ENCODE data around the gene ATRIP. TPM values are rescaled to one million over a fixed set of nuclear protein-coding genes. Genes with fewer than 3 reads are reported as not detected.

The ATRIP gene
- total and polyA plus RNA-seq, 2 experiments from 2014 or later = 4.2 to 8.4 TPM

- peaks cover 6% of the 10 kb centered on the region for H3K36me3 ChIP-seq (ENCODE audit: low read depth)
- H3K9ac ChIP-seq = no peak overlapping the region
- no peaks in the 10 kb centered on the region for H3F3A ChIP-seq (ENCODE audit: insufficient read depth)
- H3K27ac ChIP-seq = no peak overlapping the region
- no peaks in the 10 kb centered on the region for H3K27me3 ChIP-seq (replicated peaks; ENCODE audit: insufficient read depth)
- no peak overlapping the region for H2AFZ ChIP-seq
- no peaks in the 10 kb centered on the region for H3K9me2 ChIP-seq (ENCODE audit: insufficient read depth)
- H3K9me3 ChIP-seq (ENCODE audit: low read depth) = no peaks in the 10 kb centered on the region
- in situ Hi-C loops (cut with MboI) = no loop called here
- DNase-seq = no peak
- H3K79me2 ChIP-seq (ENCODE audit: insufficient read depth) = no peaks in the 10 kb centered on the region
- no peaks in the 10 kb centered on the region for H3K4me1 ChIP-seq (ENCODE audit: insufficient read depth)
- no peak overlapping the region for H3K4me3 ChIP-seq
- no peaks in the 10 kb centered on the region for H4K20me1 ChIP-seq (ENCODE audit: insufficient read depth)
- H3K4me2 ChIP-seq (ENCODE audit: unreplicated experiment) = no peak overlapping the region
- WGBS, 2 experiments (ENCODE audit: low coverage in 1 of 2, low lambda C conversion rate in 2 of 2, missing lambda C conversion rate in 2 of 2) = 86% methylated on average over 7 of the region's 7 CpGs
- no peak for TF ChIP-seq EZH2 (IDR thresholded peaks at IDR 0.05; ENCODE audit: insufficient read depth, poor library complexity, severe bottlenecking)
- no peak for TF ChIP-seq EZH2phosphoT487 (IDR thresholded peaks at IDR 0.05; ENCODE audit: insufficient read depth, low read depth)
Measured at GRCh38 chr3:48492461-48493202, 46.1 kb downstream of the ATRIP start.

GRCh38 chr3:48493203-48493501, 46.6 kb downstream of the ATRIP start:
- TF ChIP-seq EZH2 (IDR thresholded peaks at IDR 0.05; ENCODE audit: insufficient read depth, poor library complexity, severe bottlenecking) (no peak), EZH2phosphoT487 (IDR thresholded peaks at IDR 0.05; ENCODE audit: insufficient read depth, low read depth) (no peak)
- H3K27me3 ChIP-seq (replicated peaks; ENCODE audit: insufficient read depth) = no peaks in the 10 kb centered on the region
- H4K20me1 ChIP-seq (ENCODE audit: insufficient read depth) = no peaks in the 10 kb centered on the region
- H3F3A ChIP-seq (ENCODE audit: insufficient read depth) = no peaks in the 10 kb centered on the region
- no peak overlapping the region for H3K9ac ChIP-seq
- no peak overlapping the region for H3K4me3 ChIP-seq
- no peak for DNase-seq
- H3K4me2 ChIP-seq (ENCODE audit: unreplicated experiment) = no peak overlapping the region
- H3K27ac ChIP-seq = no peak overlapping the region
- peaks cover 6% of the 10 kb centered on the region for H3K36me3 ChIP-seq (ENCODE audit: low read depth)
- H3K9me2 ChIP-seq (ENCODE audit: insufficient read depth) = no peaks in the 10 kb centered on the region
- in situ Hi-C loops (cut with MboI) = no loop called here
- H2AFZ ChIP-seq = no peak overlapping the region
- H3K9me3 ChIP-seq (ENCODE audit: low read depth) = no peaks in the 10 kb centered on the region
- H3K4me1 ChIP-seq (ENCODE audit: insufficient read depth) = no peaks in the 10 kb centered on the region
- 91 to 95% methylated on average over 3 of the region's 3 CpGs for WGBS, 2 experiments (ENCODE audit: low coverage in 1 of 2, low lambda C conversion rate in 2 of 2, missing lambda C conversion rate in 2 of 2)
- no peaks in the 10 kb centered on the region for H3K79me2 ChIP-seq (ENCODE audit: insufficient read depth)

GRCh38 chr3:48500656-48501055, 54.1 kb downstream of the ATRIP start:
- no peak for DNase-seq
- Histone ChIP-seq H3K9ac (no peak overlapping the region), H3K9me2 (ENCODE audit: insufficient read depth) (no peaks in the 10 kb centered on the region), H4K20me1 (ENCODE audit: insufficient read depth) (no peaks in the 10 kb centered on the region), H3K4me3 (no peak overlapping the region), H2AFZ (no peak overlapping the region), H3K79me2 (ENCODE audit: insufficient read depth) (peaks cover 18% of the 10 kb centered on the region), H3K9me3 (ENCODE audit: low read depth) (no peaks in the 10 kb centered on the region), H3K27me3 (replicated peaks; ENCODE audit: insufficient read depth) (no peaks in the 10 kb centered on the region), H3K27ac (no peak overlapping the region), H3K4me2 (ENCODE audit: unreplicated experiment) (no peak overlapping the region), H3K36me3 (ENCODE audit: low read depth) (no peaks in the 10 kb centered on the region; the same call in 1 of the 2 replicates), H3F3A (ENCODE audit: insufficient read depth) (no peaks in the 10 kb centered on the region), H3K4me1 (ENCODE audit: insufficient read depth) (peaks cover 8% of the 10 kb centered on the region)
- in situ Hi-C loops (cut with MboI) = no loop called here
- TF ChIP-seq EZH2 (IDR thresholded peaks at IDR 0.05; ENCODE audit: insufficient read depth, poor library complexity, severe bottlenecking) = no peak
- no peak for TF ChIP-seq EZH2phosphoT487 (IDR thresholded peaks at IDR 0.05; ENCODE audit: insufficient read depth, low read depth)
- WGBS, 2 experiments (ENCODE audit: low coverage in 1 of 2, low lambda C conversion rate in 2 of 2, missing lambda C conversion rate in 2 of 2) = 100% methylated on average over 5 of the region's 5 CpGs

GRCh38 chr3:48501196-48501595, 54.7 kb downstream of the ATRIP start:
- no peaks in the 10 kb centered on the region for H3K9me2 ChIP-seq (ENCODE audit: insufficient read depth)
- no peak overlapping the region for H3K27ac ChIP-seq
- H3K79me2 ChIP-seq (ENCODE audit: insufficient read depth) = peaks cover 18% of the 10 kb centered on the region
- H4K20me1 ChIP-seq (ENCODE audit: insufficient read depth) = no peaks in the 10 kb centered on the region
- in situ Hi-C loops (cut with MboI) = no loop called here
- no peak overlapping the region for H3K4me3 ChIP-seq
- no peak for DNase-seq
- no peaks in the 10 kb centered on the region; the same call in 1 of the 2 replicates for H3K36me3 ChIP-seq (ENCODE audit: low read depth)
- H3K4me1 ChIP-seq (ENCODE audit: insufficient read depth) = peaks cover 8% of the 10 kb centered on the region
- TF ChIP-seq EZH2 (IDR thresholded peaks at IDR 0.05; ENCODE audit: insufficient read depth, poor library complexity, severe bottlenecking) (no peak), EZH2phosphoT487 (IDR thresholded peaks at IDR 0.05; ENCODE audit: insufficient read depth, low read depth) (no peak)
- peaks cover 4% of the 10 kb centered on the region; the same call in 1 of the 2 replicates for H3F3A ChIP-seq (ENCODE audit: insufficient read depth)
- 67 to 87% methylated on average over 6 to 7 of the region's 7 CpGs for WGBS, 2 experiments (ENCODE audit: low coverage in 1 of 2, low lambda C conversion rate in 2 of 2, missing lambda C conversion rate in 2 of 2)
- no peaks in the 10 kb centered on the region for H3K27me3 ChIP-seq (replicated peaks; ENCODE audit: insufficient read depth)
- H2AFZ ChIP-seq = no peak overlapping the region
- H3K9me3 ChIP-seq (ENCODE audit: low read depth) = no peaks in the 10 kb centered on the region
- no peak overlapping the region for H3K9ac ChIP-seq
- no peak overlapping the region for H3K4me2 ChIP-seq (ENCODE audit: unreplicated experiment)
